IMR-90 (cell line): ENCODE measurements around the gene OLFML1. TPM values are rescaled to one million over a fixed set of nuclear protein-coding genes. Genes with fewer than 3 reads are reported as not detected.

ENCODE experiments used
- ATAC-seq: fragments of 200-7000 bp; cut with Tn5 transposase; 2 replicates; pipeline ENCODE4 v1.9.1; 2020; ENCODE audit warnings: low read depth, mild to moderate bottlenecking, moderate library complexity
- BruUV-seq: library from RNA; stranded (reverse); fragments of 400-500 nt; replicated peaks from 2 replicates; lab custom pipeline; 2021; lab: Mats Ljungman, UMichigan
- CTCF ChIA-PET: fragments of 300-600 bp; formaldehyde crosslinking; extraction: SDS; loops from one replicate; lab custom pipeline; 2021; ENCODE audit warnings: antibody characterized with exemption; lab: Yijun Ruan, JAX
- POLR2A ChIA-PET: fragments of 300-600 bp; sonication (Branson Sonifier 250); formaldehyde crosslinking; loops from one replicate; lab custom pipeline; 2022; ENCODE audit warnings: antibody characterized with exemption; ENCODE audit not compliant: unreplicated experiment; lab: Charles Lee
- DNase-seq: peaks from one replicate; pipeline ENCODE4 v3.0.0; 2013
- H2AFZ ChIP-seq: replicated peaks from 2 replicates; pipeline ENCODE3; 2013; ENCODE audit warnings: low read length, mild to moderate bottlenecking; ENCODE audit not compliant: poor library complexity
- H2AK5ac ChIP-seq: 2 replicates; pipeline ENCODE4 v1.6.1; 2013; ENCODE audit warnings: low read depth, low read length, inconsistent platforms
- H2AK9ac ChIP-seq: replicated peaks from 2 replicates; pipeline ENCODE3; 2013; ENCODE audit warnings: mild to moderate bottlenecking, low read depth, low read length, moderate library complexity; ENCODE audit not compliant: poor library complexity
- H2BK120ac ChIP-seq: 2 replicates; pipeline ENCODE4 v1.6.1; 2013; ENCODE audit warnings: low read depth, low read length, inconsistent platforms
- H2BK15ac ChIP-seq: 3 replicates; pipeline ENCODE4 v1.6.1; 2013; ENCODE audit warnings: low read depth, low read length, inconsistent platforms
- H2BK20ac ChIP-seq: 2 replicates; pipeline ENCODE4 v1.6.1; 2013; ENCODE audit warnings: low read depth, mild to moderate bottlenecking, inconsistent platforms, low read length, moderate library complexity
- H2BK5ac ChIP-seq: 2 replicates; pipeline ENCODE4 v1.6.1; 2013; ENCODE audit warnings: mild to moderate bottlenecking, low read depth, low read length, inconsistent platforms; ENCODE audit not compliant: poor library complexity, severe bottlenecking
- H3K14ac ChIP-seq: replicated peaks from 2 replicates; pipeline ENCODE4 v1.6.1; 2013; ENCODE audit warnings: low read depth, low read length, inconsistent platforms
- H3K18ac ChIP-seq: 2 replicates; pipeline ENCODE4 v1.6.1; 2013; ENCODE audit warnings: low read depth, low read length, control low read depth
- H3K23ac ChIP-seq: 2 replicates; pipeline ENCODE4 v1.6.1; 2013; ENCODE audit warnings: low read depth, low read length, inconsistent platforms
- H3K27ac ChIP-seq: 2 replicates; pipeline ENCODE4 v1.5.1; 2013; ENCODE audit warnings: mild to moderate bottlenecking, control low read depth, low read length; ENCODE audit not compliant: insufficient read depth
- H3K27me3 ChIP-seq: 2 replicates; pipeline ENCODE4 v1.6.1; 2013; ENCODE audit warnings: low read length; ENCODE audit not compliant: control insufficient read depth, insufficient read depth
- H3K36me3 ChIP-seq: 2 replicates; pipeline ENCODE4 v1.6.1; 2013; ENCODE audit warnings: low read length, mixed read lengths; ENCODE audit not compliant: control insufficient read depth, insufficient read depth
- H3K4ac ChIP-seq: 2 replicates; pipeline ENCODE4 v1.6.1; 2013; ENCODE audit warnings: low read depth, low read length, inconsistent platforms
- H3K4me1 ChIP-seq: 2 replicates; pipeline ENCODE4 v1.6.1; 2013; ENCODE audit warnings: low read length, mixed read lengths; ENCODE audit not compliant: control insufficient read depth, insufficient read depth
- H3K4me2 ChIP-seq: 2 replicates; pipeline ENCODE4 v1.6.1; 2013; ENCODE audit warnings: low read depth, mild to moderate bottlenecking, control low read depth, low read length, moderate library complexity
- H3K4me3 ChIP-seq: 2 replicates; pipeline ENCODE4 v1.5.1; 2013; ENCODE audit warnings: low read depth, mild to moderate bottlenecking, control low read depth, low read length, moderate library complexity; ENCODE audit not compliant: insufficient read depth
- H3K56ac ChIP-seq: 2 replicates; pipeline ENCODE4 v1.6.1; 2013; ENCODE audit warnings: low read length, inconsistent platforms; ENCODE audit not compliant: insufficient read depth; ENCODE audit errors: extremely low read depth
- H3K79me1 ChIP-seq, 2 experiments: 2 replicates each; pipeline ENCODE4 v1.6.1; 2013; ENCODE audit warnings: low read length in 2 of 2, inconsistent platforms in 1 of 2, low read depth in 1 of 2
- H3K9ac ChIP-seq: 2 replicates; pipeline ENCODE4 v1.6.1; 2013; ENCODE audit warnings: low read depth, low read length, control low read depth
- H3K9me1 ChIP-seq: 2 replicates; pipeline ENCODE4 v1.6.1; 2013; ENCODE audit warnings: low read length, inconsistent platforms; ENCODE audit not compliant: insufficient read depth
- H3K9me3 ChIP-seq: 2 replicates; pipeline ENCODE4 v1.6.1; 2013; ENCODE audit warnings: low read length; ENCODE audit not compliant: control insufficient read depth, insufficient read depth
- H4K20me1 ChIP-seq: 2 replicates; pipeline ENCODE4 v1.6.1; 2013; ENCODE audit warnings: low read length, inconsistent platforms; ENCODE audit not compliant: insufficient read depth
- H4K5ac ChIP-seq: 2 replicates; pipeline ENCODE4 v1.6.1; 2013; ENCODE audit warnings: mild to moderate bottlenecking, low read depth, low read length, control low read depth
- H4K8ac ChIP-seq, 2 experiments: 2 replicates each; pipeline ENCODE4 v1.6.1; 2013; ENCODE audit warnings: low read depth in 2 of 2, low read length in 2 of 2, control low read depth in 1 of 2, inconsistent platforms in 1 of 2
- H4K91ac ChIP-seq: 2 replicates; pipeline ENCODE4 v1.6.1; 2013; ENCODE audit warnings: low read depth, low read length, inconsistent platforms; ENCODE audit not compliant: insufficient read depth
- BHLHE40 ChIP-seq: fragments of 150-350 bp; IDR thresholded peaks from 2 replicates; pipeline ENCODE4 v1.6.1; 2016; ENCODE audit warnings: mild to moderate bottlenecking, low read depth, low read length
- CEBPB ChIP-seq: IDR thresholded peaks from 2 replicates; pipeline ENCODE4 v1.6.1; 2012; ENCODE audit warnings: low read depth, low read length, improper control_type of control experiment
- CHD1 ChIP-seq: IDR thresholded peaks from 2 replicates; pipeline ENCODE4 v1.6.1; 2012; ENCODE audit warnings: low read depth, low read length, improper control_type of control experiment
- CTCF ChIP-seq: conservative IDR thresholded peaks from 2 replicates; pipeline ENCODE4 v1.5.1; 2012; ENCODE audit warnings: mild to moderate bottlenecking, low read depth, low read length, improper control_type of control experiment
- ELK1 ChIP-seq: fragments of 150-350 bp; IDR thresholded peaks from 2 replicates; pipeline ENCODE4 v1.6.1; 2016; ENCODE audit warnings: low read depth, mild to moderate bottlenecking, low read length, moderate library complexity, borderline replicate concordance
- FOS ChIP-seq: fragments of 150-350 bp; IDR thresholded peaks from 2 replicates; pipeline ENCODE4 v1.6.1; 2016; ENCODE audit warnings: low read depth, low read length
- MAFK ChIP-seq: IDR thresholded peaks from 2 replicates; pipeline ENCODE4 v1.6.1; 2012; ENCODE audit warnings: low read depth, low read length, improper control_type of control experiment
- MAZ ChIP-seq: IDR thresholded peaks from 2 replicates; pipeline ENCODE4 v1.6.1; 2012; ENCODE audit warnings: low read depth, mild to moderate bottlenecking, low read length, improper control_type of control experiment, moderate library complexity, borderline replicate concordance
- MXI1 ChIP-seq: IDR thresholded peaks from 2 replicates; pipeline ENCODE4 v1.6.1; 2012; ENCODE audit warnings: low read depth, mild to moderate bottlenecking, low read length, moderate library complexity, borderline replicate concordance
- NFE2L2 ChIP-seq: fragments of 150-350 bp; IDR thresholded peaks from 2 replicates; pipeline ENCODE4 v1.6.1; 2016; ENCODE audit warnings: low read depth, mild to moderate bottlenecking, low read length
- POLR2A ChIP-seq: IDR thresholded peaks from 2 replicates; pipeline ENCODE4 v1.6.1; 2012; ENCODE audit warnings: mild to moderate bottlenecking, low read depth, low read length
- RAD21 ChIP-seq: IDR thresholded peaks from 2 replicates; pipeline ENCODE4 v1.6.1; 2012; ENCODE audit warnings: low read length, improper control_type of control experiment
- RCOR1 ChIP-seq: IDR thresholded peaks from 2 replicates; pipeline ENCODE4 v1.6.1; 2012; ENCODE audit warnings: mild to moderate bottlenecking, low read length, improper control_type of control experiment; ENCODE audit not compliant: insufficient replicate concordance
- RFX5 ChIP-seq: IDR thresholded peaks from 2 replicates; pipeline ENCODE4 v1.8.0; 2012; ENCODE audit warnings: low read depth, mild to moderate bottlenecking, low read length, moderate library complexity
- SMC3 ChIP-seq: fragments of 150-350 bp; IDR thresholded peaks from 2 replicates; pipeline ENCODE4 v1.6.1; 2016; ENCODE audit warnings: low read depth, mild to moderate bottlenecking, antibody characterized with exemption, low read length, moderate library complexity
- USF2 ChIP-seq: fragments of 150-350 bp; IDR thresholded peaks from 2 replicates; pipeline ENCODE4 v1.6.1; 2017; ENCODE audit warnings: mild to moderate bottlenecking, antibody characterized with exemption, low read length, low read depth
- WGBS, 2 experiments: methylation state at CpG; one replicate each; pipeline versions ENCODE4 v1.1.5 to v1.1.7; 2013; ENCODE audit warnings: missing lambda C conversion rate in 2 of 2; ENCODE audit not compliant: insufficient read length in 1 of 2; ENCODE audit errors: extremely low coverage in 2 of 2; 5-methylcytosine and 5-hydroxymethylcytosine counted together
- dilution Hi-C: fragments of 300-500 bp; cut with HindIII; formaldehyde crosslinking; loops from one replicate; pipeline ENCODE4 v1.14.3; 2018; ENCODE audit warnings: low sequenced_read_pairs; ENCODE audit not compliant: unreplicated experiment
- in situ Hi-C: fragments of 300-500 bp; cut with MboI; formaldehyde crosslinking; loops from 3 replicates; pipeline ENCODE4 v1.14.3; 2019; ENCODE audit warnings: low sequenced_read_pairs, inconsistent platforms, mixed read lengths
- intact Hi-C: fragments of 100-400 bp; cut with micrococcal nuclease; formaldehyde crosslinking; loops from 2 replicates; pipeline ENCODE4 v1.10.0; 2022
- polyA plus RNA-seq, 3 experiments: library from polyadenylated mRNA; depleted of rRNA; stranded (reverse); fragments of >200 nt; gene quantifications; 2 replicates each; pipeline ENCODE4 v1.2.3, GENCODE V29; 2012; ENCODE audit warnings: low replicate concordance in 1 of 3
- total RNA-seq: library from RNA; depleted of rRNA; stranded (reverse); fragments of >200 nt; gene quantifications from 2 replicates; pipeline ENCODE4 v1.2.3, GENCODE V29; 2012

Gene OLFML1
- total and polyA plus RNA-seq, 2 of the 4 experiments (the other 2 are of a cell fraction): 0.10 to 0.18 TPM

GRCh38 chr11:7509966-7510365 lies 24.7 kb downstream of the OLFML1 start:
- intact Hi-C loops: loop anchor here (5.0 kb wide), 1 partner anchor 413 kb away; no protein-coding TSS in a partner anchor
- POLR2A ChIA-PET: no interaction called here
- H3K27ac ChIP-seq: no peak overlapping the region
- no peak overlapping the region for H3K4me3 ChIP-seq
- no peaks in the 10 kb centered on the region for H4K20me1 ChIP-seq
- H4K5ac ChIP-seq: no peak overlapping the region
- H2BK120ac ChIP-seq: no peak overlapping the region
- no peaks in the 10 kb centered on the region for H3K36me3 ChIP-seq
- dilution Hi-C loops: no loop called here
- no peak overlapping the region for H3K4me2 ChIP-seq
- BruUV-seq: no TSS peak
- H3K4me1 ChIP-seq: peaks cover 2% of the 10 kb centered on the region; the same call in 1 of the 2 replicates
- H3K4ac ChIP-seq: no peak overlapping the region
- in situ Hi-C loops: no loop called here
- no peak overlapping the region for H2BK5ac ChIP-seq
- no peaks in the 10 kb centered on the region for H3K9me1 ChIP-seq
- H3K56ac ChIP-seq: no peak overlapping the region
- peaks cover 9% of the 10 kb centered on the region for H3K27me3 ChIP-seq
- H2AK5ac ChIP-seq: no peak overlapping the region
- H3K23ac ChIP-seq: no peak overlapping the region
- 83% methylated on average over 1 of the region's 2 CpGs; no CpG with 5 or more reads in 1 of the 2 experiments for WGBS, 2 experiments
- H2AK9ac ChIP-seq: no peak overlapping the region
- H3K9ac ChIP-seq: no peak overlapping the region
- no peaks in the 10 kb centered on the region for H3K9me3 ChIP-seq
- CTCF ChIA-PET: no interaction called here
- no peaks in the 10 kb centered on the region for H3K79me1 ChIP-seq
- no peak overlapping the region for H4K91ac ChIP-seq
- H2AFZ ChIP-seq: no peak overlapping the region
- no peak for DNase-seq
- no peak for ATAC-seq
- H3K18ac ChIP-seq: no peak overlapping the region
- H3K14ac ChIP-seq: no peak overlapping the region
- TF ChIP-seq MXI1 (no peak), CHD1 (no peak), CEBPB (no peak), RAD21 (no peak), RFX5 (no peak), ELK1 (no peak), NFE2L2 (no peak), MAZ (no peak), FOS (no peak), RCOR1 (no peak), MAFK (no peak), POLR2A (no peak), USF2 (no peak), BHLHE40 (no peak), CTCF (no peak), SMC3 (no peak)
- no peak overlapping the region for H4K8ac ChIP-seq
- H2BK20ac ChIP-seq: no peak overlapping the region
- no peak overlapping the region for H2BK15ac ChIP-seq
